GM18507 (cell line): ENCODE results near the gene NT5C1B.
"Not testable (repeated sequence)": the region's sequence is repeated elsewhere in the genome, so short reads cannot be mapped to it uniquely, and the experiment has no call there.

Experiments used
- DNase-seq: peaks from one replicate; pipeline ENCODE4 v3.0.0; 2011; ENCODE audit warnings: low read depth; ENCODE audit not compliant: insufficient read length; ENCODE audit errors: extremely low spot score
- FAIRE-seq: peaks from 2 replicates; lab custom pipeline; 2011; peaks lifted over from hg19 to GRCh38; lab: Jason Lieb, UNC

Gene NT5C1B

DNA sequence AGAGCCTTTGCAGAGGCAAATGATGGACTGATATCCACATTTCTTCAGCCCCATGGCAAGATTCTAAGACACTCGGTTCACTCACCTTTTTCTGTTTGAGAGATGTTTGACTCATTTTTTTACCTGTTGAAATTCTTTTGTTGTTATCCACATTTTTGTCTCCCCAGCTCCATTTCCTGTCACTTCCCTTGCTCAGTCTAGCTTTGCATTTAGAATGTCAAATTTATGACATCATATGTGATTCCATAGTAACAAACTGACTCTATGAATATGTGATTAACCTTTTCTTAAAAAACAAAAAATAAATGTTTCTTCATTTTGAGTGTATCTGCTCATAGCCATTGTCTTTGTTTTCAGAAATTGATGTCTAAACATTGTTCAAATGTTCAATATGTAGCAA, at the start of gene NT5C1B:
TSS of gene NT5C1B (minus strand) at position 216 of the 400 bp plus-strand sequence. CDS start at position 115, 101 bp downstream.
- DNase-seq (no peak), FAIRE-seq (no peak)

DNA sequence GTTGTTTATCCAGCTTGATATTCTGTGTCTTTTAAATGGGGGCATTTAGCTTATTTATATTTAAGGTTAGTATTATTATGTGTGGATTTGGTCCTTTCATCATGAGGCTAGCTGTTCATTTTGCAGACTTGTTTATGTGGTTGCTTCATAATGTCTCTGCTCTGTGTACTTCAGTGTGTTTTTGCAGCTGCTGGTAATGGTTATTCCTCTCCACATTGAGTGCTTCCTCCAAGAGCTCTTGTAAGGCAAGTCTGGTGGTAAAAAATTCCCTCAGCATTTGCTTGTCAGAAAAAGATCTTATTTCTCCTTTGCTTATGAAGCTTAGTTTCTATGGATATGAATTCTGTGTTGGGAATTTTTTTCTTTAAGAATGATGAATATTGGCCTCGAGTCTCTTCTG, 47.8 kb upstream of the NT5C1B start:
- DNase-seq (no peak), FAIRE-seq (no peak)

GRCh38 chr2:18632699-18633098, 43.3 kb upstream of the NT5C1B start:
- DNase-seq, FAIRE-seq: not testable (repeated sequence)

DNA sequence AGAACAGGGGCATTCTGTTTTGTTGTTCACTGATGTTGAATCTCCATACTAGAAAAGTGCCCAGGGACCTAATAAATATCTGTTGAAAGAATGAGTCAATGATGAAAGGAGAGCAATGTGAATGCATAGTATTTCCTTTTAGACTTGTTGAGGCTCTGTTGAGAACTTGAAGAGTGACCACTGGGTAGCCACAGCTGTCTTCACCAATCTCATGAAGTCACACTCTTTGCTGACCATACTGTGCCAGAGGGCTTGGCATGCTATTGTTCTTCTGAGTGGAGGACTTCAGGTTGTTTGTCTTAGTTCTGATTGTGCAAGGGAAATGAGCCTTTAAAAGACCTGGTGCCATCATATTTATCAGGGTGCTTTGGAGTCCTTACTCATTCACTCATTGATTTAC, 41.6 kb upstream of the NT5C1B start:
- DNase-seq, result no peak
- no peak for FAIRE-seq

DNA sequence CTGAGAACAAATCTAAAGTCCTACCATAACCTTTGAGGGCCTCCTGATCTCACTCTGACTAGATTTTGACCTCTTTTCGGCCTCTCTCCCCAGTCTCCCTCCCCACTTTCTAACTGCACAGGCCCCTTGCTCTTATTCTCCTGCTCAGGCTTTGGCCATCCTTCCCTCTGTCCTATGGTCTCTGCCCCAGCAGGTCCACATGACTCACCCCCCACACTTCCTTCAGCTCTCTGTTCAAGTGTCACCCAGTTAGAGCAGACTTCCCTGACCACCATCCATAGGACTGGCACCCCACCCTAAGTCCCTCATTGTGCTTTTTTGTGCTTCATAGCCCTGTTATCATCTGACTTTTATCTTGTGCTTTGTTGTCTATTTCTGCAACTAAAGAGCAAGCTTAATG, 41.2 kb upstream of the NT5C1B start:
- FAIRE-seq, result no peak
- no peak for DNase-seq

DNA sequence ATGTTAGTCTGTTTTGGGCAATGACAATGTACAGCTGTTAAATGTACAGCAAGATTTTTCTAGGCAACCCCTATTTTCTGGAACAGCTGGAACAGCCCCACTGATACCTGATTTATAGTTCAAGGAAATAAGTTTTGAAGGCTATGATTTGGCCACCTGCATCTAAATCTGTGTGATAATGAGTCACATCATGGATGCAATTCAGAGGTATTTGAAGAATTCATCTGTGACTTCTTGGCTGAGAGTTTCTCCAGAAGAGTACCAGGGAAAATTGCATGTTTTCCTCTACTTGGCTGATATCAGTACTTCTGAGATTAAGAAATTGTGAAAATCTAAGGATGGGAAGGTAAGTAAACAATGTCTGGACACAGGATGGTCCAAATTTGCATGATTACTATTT, 40.7 kb upstream of the NT5C1B start:
- no peak for DNase-seq
- FAIRE-seq, result no peak

GRCh38 chr2:18626958-18627650, 37.7 kb upstream of the NT5C1B start:
- DNase-seq (no peak), FAIRE-seq (no peak)

GRCh38 chr2:18626256-18626668, 36.9 kb upstream of the NT5C1B start:
- DNase-seq (no peak), FAIRE-seq (no peak)

- FAIRE-seq (no peak), DNase-seq (no peak)
These were observed 36.2 kb upstream of the NT5C1B start for GRCh38 chr2:18625563-18625962.

GRCh38 chr2:18623782-18624181, 34.4 kb upstream of the NT5C1B start:
- DNase-seq, result no peak
- no peak for FAIRE-seq

DNA sequence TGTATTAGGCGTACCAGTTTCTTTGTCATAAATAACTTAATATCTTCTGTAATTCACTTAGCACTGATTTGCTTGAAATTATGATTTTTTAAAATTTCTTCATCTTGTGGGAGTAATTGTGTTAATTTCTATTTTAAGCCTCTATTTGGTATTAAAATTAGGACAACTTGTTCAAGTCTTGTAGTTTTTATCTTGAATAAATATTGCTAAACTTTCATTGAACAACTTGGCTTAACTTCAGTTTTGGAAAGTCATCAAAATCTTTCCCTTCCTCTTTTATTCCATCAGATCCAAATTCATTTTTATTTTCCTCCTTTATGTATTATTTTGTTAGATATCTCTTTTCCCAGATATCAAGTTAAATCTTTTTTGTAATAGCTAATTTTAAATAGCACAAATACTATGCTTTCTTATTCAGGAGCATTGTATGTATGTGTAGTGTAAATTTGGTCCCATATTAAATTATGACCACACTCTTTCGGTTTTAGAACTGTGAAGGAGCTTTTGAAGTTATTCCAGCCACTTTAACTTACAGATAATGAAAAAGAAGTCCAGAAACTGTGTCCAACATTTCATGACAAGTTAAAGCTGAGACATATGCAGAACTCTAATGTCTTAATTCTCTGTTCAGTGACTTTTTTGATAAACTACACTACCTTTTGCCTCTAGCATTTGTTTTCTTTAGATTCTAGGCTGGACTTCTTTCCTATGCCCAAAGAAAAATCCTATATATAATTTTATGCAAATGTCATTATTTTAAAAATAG, 31.7 kb upstream of the NT5C1B start:
- DNase-seq (no peak), FAIRE-seq (no peak)

GRCh38 chr2:18619091-18619490, 29.7 kb upstream of the NT5C1B start:
- FAIRE-seq (no peak), DNase-seq (no peak)

DNA sequence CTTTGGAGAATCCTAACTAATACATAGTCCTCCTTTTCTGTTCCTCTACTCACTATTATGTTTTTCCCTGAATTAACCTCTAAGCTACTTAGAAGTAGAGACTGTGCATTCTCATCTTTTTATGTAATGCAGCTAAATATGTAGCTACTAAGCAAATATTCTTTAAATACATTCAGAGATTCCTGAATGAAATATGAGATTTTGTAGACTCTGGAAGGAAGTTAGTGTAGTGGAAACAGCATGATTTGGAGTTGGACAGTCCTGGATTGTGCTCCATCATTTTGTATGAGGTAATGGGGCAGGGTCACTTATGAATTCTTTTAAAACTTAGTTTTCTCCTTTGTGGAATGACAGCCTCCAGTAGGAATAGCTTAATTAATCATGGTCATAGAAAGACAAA, 24.7 kb upstream of the NT5C1B start:
- DNase-seq (no peak), FAIRE-seq (no peak)

- no peak for FAIRE-seq
- DNase-seq, result no peak
These were observed 22.8 kb upstream of the NT5C1B start for GRCh38 chr2:18612133-18612532.

DNA sequence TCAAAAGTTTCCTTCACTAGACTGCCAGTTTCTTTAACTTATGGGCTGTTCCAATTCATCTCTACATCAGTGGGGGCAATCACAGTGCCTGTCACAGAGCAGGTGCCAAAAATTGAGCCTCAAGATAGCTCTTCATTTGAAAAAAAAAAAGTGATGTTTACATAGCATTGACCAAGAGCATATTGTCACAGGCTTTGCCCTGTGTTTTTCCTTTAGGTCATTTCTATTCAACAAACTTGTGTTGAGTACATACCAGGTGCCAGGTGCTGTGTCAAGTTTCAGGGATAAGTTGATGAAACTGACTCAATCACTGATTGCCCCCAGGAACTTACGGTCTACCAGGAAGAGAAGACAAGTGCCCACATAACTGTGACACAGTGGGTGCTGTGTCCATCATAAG, 22.2 kb upstream of the NT5C1B start:
- FAIRE-seq, result no peak
- DNase-seq, result no peak

- FAIRE-seq (no peak), DNase-seq (no peak)
These were observed 21.8 kb upstream of the NT5C1B start for GRCh38 chr2:18611184-18611583.

- no peak for FAIRE-seq
These were observed 21.3 kb upstream of the NT5C1B start for GRCh38 chr2:18610651-18611050.

DNA sequence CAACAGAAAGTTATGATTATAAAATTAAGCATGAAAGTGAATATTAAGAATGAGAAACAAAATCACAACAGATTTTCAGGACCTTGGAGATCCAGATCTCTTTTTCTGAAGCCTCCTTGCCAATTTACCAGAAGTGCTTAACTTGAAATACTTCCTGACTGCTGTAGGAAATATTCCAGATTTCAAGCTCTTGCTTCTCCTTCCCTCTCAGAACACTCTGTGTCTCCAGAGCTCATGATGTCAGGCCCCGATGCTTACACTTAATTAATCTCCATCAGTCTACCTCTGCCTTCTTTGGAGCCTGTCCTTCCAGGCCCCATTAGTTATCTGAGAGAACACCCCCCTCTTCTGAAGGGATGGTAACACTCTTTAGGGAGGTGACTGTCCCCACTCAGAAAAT, 20.7 kb upstream of the NT5C1B start:
- no peak for FAIRE-seq
- no peak for DNase-seq

More at GRCh38 chr2:18610651-18611050, 21.3 kb upstream of the NT5C1B start:
- no peak for DNase-seq

DNA sequence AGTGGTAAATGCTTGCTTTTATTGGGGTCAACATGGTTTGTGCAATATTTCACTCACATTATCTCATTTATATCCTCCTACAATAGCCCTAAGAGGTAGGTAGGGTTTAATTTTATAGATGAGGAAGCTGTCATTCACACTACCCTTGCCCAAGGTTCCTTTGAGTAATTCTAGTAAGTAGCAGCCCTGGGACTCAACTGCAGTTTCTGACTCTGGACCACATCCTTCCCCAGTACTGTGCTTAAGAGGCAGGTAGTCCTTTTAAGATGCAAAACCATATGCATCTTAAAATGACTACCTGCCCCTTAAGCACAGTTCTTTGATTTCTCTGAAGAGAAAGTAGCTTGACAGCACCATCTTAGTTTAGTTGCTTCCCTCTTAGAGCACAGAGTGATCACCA, 15.7 kb upstream of the NT5C1B start:
- no peak for DNase-seq
- no peak for FAIRE-seq

- FAIRE-seq (no peak), DNase-seq (no peak)
These were observed 15.1 kb upstream of the NT5C1B start for GRCh38 chr2:18604531-18604885.

- no peak for FAIRE-seq
- no peak for DNase-seq
These were observed 14.6 kb upstream of the NT5C1B start for GRCh38 chr2:18603854-18604530.
